SHP77 (cell line): Measurements from ENCODE around the gene ATIC.
A peak's percentile ranks its signal among the peaks of the same experiment; 100 is the strongest.

ENCODE experiments used
- DNase-seq, 2 experiments: peaks; one replicate each; lab custom pipeline; 2025; lab: John Stamatoyannopoulos, UW

The ATIC gene

DNA sequence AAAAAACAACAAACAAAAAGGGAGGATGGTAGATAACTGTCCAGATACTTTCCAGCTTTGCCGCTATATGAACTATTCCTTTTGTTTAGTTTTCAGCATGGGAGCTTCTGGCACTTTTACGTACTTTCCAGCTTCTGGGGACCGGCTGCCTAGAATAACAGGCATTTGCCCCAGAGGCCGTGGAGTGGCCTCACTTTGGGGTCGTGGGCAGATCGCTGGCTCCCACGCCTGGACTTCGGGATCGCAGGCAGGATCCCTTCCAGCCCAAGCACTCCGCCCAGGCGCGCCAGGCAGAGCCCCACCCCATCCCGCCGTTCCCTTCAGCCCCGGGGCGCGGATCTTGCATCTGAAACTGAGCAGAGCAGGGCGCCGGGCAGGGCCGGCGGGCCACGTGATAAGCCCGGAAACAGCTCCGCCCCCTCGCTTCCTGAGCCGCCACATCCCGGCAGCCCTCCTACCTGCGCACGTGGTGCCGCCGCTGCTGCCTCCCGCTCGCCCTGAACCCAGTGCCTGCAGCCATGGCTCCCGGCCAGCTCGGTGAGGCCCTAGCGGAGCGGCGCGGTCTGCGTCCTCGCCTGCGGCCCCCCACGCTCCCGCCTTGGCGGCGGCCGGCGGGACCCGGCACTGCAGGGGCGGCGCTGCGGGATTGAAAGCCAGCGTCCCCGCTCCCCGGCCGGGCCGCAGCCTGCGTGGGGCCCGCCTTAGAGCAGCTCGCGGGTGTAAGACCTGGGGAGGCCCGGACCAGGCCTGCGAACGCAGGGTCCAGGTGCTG lies at the start of gene ATIC:
Gene ATIC (plus strand): TSS at position 435 of the 772 bp plus-strand sequence. CDS start 84 bp downstream, at position 519.
- peak; percentile 90 to 96 for DNase-seq

DNA sequence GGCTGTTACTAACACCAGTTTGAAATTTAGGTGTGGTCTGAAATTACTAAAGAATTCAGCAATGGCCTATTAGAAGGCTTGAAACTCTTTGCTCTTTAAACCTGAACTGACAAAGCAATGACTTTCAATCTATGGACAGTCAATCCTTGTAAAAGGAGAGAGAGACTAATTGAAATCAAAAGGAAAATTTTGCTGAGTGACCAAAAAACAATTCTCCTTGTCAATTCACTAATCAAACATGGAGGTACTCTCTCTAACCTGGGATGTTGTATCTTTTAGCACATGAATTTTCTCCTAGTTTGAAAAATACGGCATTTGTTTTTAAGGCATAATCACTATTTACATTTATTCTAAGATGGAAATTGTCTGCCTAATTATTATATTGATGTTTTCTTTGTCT lies 49.6 kb upstream of the ATIC start:
- DNase-seq = no peak

DNA sequence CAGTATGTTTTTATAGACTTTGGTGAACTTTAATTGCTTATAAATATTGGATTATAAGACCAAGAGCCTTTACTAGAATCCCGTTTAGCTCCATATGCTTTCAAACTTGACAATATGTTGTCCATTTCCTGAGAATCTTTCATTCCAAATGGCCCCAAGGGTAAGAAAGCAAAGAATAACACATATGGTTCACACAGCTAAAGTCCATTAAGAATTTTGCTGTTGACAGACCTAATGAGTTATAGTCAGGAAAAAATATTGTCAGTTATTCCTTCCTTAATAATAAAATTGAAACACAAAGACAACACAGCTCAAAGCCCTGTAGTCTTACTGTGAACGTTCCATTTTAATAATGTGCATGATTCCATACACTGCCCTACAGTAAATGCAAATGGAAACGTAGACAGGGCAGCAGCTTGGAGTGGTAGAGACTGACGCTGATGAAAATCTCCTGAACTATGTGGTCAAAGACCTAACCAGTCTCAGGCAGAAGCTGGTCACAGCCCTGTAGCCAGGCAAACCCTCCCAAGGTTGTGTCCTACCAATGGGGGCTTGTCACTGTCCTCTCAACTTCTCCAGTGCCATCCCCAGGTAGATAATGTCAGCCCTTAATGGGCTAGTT lies 49.0 kb upstream of the ATIC start:
- no peak for DNase-seq

DNA sequence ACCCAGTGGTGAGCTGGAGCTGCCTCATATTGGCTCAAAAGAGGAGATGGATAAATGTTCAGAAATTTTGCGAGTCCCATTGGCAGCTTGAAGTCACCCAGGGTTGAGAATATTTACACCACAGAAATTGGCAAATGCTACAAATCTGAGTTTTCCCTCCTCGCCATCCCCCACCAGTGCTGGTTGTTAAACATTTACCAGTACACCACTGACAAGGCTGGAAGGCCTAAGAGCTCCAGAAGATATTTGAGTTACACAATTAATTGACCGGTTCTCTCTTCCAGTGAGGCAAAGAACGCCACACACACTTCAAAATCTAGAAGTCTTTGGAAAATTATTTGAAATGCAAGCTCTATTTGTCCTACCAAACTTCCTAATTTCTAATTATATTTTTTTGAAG lies 47.5 kb upstream of the ATIC start:
- DNase-seq = no peak

DNA sequence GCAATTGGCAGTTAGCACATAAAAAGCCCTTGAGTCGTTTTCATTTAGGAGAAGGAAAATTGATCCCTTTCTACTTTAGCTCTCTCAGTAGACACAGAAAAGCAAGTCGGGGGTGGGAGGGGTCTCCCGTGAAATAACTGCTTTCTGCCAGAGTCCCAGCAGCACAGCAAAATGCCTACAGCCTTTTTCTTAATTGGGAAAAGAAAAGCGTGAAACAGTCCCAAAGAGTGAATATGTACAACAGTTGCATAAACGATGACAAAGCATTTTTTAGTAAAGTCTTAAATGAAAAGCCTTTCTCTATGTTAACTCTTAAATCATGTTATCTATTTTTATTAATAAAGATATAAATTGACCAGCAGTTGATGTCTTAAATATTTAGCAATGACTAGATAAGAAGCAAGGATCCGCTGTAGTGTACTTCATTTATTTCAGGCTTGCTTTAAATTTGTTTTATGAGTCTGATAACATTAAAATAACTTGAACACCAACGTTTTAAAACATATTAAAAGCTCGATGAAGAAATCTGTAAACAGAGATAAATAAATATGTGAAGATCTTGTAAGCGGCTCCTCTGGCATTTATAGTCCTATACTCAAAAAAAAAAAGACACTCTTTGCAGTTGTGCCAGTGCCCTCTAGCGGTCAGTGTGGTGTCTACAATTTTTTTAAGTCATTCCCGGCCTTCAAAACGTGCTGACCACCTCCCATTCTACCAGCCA lies 42.3 kb upstream of the ATIC start:
- peak; percentile 71 to 77 for DNase-seq

DNA sequence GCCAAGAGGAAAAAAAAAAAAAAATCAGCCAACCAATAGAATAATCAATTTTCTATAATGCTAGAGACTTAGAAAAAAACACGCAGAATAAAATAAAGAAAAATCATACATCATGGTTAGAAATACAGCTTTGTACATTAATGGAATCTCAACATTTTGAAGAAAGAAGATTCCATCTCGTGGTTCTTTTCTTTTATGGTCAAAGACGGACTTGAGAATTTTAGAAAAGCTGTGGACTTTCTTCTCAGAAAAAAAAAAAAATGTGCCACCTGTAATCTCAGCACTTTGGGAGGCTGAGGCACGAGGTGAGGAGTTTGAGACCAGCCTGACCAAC lies 41.8 kb upstream of the ATIC start:
- DNase-seq = no peak

DNA sequence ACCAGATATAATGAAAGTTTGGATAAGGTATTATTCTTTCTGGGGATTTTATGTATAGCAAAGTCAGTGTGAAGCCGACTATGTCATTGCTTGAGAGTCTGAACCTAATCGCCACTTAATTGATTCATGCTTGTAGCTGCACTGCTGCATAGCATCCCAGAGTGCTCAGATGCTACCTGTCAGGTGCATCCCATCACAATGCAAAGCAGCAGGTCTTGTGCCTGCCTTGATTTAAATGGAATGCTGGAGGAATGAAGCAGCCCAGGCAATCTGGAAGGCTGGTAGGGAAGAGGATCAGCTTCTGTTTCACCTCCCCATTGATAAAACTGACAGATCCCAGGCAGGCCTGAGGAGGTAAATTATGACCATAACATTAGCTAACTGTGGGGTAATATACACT lies 40.4 kb upstream of the ATIC start:
- DNase-seq = no peak

DNA sequence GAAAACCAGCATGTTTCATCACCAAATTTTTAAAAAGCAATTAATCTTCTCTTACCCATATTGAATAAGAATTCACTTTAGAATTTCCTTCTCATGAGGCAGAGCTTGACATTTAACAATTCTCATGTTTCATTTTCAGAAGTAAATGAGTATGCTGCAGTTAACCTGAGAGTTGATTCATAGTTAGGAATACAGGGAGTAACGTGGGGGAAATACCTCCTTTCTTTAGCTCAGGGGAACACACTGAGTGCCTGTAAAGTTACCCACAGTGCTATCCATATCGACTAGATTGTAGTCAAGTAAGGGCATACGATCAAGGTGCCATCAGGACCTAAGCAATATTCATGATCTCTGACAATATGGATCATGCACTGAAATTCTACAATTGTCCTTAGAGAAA lies 38.9 kb upstream of the ATIC start:
- DNase-seq = no peak

DNA sequence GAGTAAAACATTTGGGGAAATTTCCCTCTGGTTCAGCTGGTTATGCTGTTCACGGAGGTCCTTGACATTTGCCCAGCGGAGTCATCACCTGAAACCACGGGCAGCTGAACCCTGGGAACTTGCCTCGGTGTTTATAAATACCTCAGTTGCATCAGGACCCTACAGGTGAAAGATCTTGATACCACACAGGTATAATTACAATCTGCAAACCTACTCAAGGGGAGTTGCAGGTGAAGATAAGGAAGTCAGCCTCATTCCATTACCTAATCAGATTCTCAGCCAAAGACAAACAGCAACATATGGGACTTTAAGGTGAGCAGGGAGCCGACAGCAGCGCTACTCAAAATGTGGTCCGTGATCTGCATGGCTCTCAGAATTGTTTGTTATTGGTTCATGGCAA lies 37.0 kb upstream of the ATIC start:
- no peak for DNase-seq

DNA sequence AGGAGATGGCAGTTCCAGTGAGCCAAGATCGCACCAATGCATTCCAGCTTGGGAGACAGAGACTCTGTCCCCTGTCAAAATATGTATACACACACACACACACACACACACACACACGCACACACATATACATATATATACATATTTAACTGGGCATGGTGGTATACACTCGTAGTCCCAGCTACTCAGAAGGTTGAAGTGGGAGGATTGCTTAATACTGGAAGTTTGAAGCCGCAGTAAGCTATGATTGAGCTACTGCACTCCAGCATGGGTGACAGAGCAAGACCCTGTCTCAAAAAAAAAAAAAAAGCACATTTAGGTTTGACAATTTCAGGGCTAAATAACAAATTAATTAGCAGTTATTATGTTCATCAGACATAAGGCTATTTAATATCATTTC lies 36.0 kb upstream of the ATIC start:
- no peak for DNase-seq

DNA sequence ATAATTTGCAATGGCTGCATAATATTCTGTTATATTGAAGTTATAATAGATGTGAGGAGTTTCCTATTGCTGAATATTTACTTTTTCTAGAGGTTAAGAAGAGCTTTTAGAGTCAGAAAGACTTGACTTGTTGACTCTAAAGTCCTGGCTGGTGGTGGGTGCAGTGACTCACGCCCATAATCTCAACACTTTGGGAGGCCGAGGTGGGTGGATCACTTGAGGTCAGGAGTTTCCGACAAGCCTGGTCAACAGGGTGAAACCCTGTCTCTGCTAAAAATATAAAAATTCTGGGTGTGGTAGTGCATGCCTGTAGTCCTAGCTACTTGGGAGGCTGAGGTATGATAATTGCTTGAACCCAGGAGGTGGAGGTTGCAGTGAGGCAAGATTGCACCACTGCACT lies 33.9 kb upstream of the ATIC start:
- DNase-seq = no peak

DNA sequence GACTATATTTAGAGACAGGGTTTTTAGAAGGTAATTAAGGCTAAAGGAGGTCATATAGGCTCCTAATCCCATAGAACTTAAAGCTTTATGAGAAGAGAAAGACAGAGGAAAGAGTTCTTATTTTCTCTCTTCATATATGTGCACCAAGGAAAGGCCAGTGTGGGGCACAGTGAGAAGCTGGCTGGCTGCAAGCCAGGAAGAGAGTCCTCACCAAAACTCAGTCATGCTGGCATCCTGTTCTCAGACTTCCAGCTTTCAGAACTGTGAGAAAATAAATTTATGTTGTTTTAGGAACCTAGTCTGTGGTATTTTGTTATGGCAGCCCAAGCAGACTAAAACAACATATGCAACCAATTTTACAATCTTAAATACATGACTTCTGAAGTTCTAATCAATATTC lies 31.5 kb upstream of the ATIC start:
- DNase-seq = no peak

DNA sequence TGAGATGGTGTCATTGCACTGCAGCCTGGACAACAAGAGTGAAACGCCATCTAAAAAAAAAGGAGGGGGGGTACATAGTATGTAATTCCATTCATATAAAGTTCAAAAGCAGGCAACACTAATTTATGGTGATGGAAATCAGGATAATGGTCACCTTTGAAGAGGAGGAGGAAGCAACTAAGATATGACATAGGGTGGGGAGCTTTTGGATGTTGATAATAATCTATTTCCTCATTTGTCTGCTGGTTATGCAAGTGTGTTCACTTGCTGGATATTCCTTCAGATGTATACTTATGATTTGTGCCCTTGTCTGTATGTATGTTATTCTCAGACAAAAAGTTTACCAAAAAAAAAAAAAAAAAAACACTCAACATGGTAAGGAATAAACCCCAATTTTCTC lies 28.6 kb upstream of the ATIC start:
- no peak for DNase-seq

DNA sequence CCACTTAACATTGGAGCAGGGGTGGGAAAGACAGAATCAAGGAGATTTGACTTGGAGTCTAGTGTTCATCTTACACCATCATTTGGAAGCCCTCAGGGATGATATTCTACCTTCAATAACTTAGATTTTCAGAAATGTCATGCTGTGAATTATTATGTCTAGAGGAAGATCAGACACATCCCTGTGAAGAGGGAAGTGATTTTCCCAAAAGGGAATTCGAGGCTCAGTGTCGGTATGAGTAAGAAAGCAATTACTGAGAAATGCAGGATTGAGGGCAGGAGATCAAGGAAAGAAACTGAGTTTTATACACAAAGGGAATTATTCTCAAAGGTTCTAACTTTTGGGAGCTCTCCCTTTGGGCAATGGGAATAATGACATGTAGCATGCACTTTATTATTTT lies 25.6 kb upstream of the ATIC start:
- DNase-seq = no peak

DNA sequence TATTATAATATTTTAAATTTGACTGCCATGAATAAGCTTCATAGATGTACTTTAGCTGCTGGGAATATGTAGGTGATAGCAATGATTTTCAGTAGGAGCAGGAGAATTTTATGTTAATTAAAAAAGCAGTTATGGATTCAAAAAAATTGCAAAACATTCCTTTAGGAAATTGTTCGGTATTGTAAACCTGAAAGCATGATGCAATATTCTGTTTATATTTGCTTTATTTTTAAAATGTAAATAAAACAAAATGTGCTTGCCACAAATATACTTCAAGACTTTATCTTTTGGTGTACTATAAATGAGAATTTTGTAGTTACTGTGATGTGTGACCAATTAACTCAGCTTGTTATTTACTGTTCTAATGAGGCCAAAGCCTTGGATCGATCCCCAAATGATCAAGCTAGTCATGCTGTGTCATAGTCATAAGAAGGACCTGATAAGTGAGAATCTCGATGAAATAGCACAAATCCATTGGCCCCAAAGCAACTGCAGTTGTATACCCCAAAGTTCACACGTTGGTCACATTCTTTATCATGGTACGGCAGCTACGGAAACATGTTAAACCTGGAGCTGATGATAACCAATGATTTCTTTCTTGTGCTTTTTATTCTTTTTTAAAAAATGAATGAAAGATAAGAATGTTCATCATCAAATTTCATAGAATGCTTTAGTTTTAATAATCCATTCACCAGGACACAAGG lies 23.6 kb upstream of the ATIC start:
- DNase-seq = no peak

DNA sequence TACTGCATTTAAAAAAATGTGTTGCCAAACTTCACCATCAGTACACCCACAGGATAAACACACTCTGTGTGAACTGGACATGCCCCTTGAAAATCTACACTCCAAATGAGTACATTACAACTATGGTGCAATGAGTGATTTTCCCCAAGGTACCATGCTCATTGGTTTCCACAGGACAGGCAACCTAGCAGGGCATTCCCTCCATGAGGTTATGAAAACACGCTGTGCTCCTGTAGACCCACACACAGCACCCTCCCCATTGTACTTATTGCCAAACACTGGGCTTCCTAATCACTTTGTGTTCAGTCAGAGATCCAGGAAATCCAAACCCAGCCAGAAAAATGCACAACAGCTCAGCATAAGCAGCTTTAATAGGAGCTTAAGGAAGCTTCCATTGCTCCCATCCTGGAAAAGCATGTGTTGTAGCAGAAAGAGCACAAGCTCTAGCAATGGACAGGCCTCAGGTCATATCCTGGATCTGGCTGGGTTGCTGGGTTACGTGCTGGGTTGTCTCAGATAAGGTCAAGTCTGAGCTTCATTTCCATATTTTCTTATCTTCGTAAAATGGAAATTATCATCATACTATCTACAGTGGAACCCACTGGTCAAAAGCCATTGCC lies 20.8 kb upstream of the ATIC start:
- no peak for DNase-seq

DNA sequence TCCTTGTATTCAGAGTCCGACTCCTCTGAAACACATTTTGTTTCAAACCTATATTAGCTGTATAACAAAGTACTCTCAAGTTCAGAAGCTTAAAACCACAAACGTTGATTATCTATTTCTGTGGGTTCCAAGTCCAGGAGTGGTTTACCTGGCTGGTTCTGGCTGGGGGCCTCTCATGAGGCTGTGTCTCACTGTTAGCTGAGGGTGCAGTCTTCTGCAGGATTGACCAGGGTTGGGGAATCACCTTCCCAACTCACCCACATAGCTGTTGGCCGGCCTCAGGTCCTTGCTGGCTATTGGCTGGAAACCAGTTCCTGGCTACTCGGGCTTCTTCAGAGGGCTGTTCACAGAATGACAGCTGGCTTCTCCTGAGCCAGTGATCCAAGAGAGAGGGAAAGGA lies 18.0 kb upstream of the ATIC start:
- DNase-seq = no peak

DNA sequence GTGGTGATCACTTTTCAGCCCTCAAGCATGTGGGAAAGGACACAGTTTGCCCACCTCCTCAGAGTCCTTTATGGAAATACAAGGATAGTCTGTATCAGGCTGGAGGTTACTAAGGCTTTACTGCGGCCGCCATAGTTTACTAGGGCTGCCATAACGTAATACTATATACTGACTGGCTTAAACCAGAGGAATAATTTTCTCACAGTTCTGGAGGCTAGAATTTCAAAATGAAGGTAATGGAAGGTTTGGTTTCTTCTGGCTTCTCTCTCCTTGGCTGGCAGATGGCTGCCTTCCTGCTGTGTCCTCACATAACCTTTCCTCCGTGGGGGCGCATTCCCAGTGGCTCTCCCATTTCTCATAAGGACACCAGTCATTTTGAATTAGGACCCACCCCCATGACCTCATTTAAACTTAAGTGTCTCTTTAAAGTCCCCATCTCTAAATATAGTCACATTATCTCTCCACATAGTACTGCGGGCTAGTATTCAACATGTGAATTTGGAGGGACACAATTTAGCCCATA lies 12.5 kb upstream of the ATIC start:
- DNase-seq = no peak

DNA sequence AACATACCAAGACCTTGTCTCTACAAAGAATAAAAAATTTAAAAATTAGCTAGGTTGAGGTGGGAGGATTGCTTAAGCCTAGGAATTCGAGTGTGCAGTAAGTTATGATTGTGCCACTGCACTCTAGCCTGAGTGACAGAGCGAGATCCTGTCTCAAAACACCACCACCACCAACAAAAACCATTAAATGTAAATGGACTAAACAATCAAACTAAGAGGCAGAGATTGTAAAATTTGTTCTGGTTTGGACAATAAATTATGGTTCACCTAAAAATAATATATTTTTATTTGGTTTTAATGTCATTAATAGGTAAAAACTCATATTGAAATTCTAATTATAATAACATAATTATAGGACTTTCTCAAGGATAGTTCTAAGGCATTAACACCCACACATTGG lies 9.9 kb upstream of the ATIC start:
- DNase-seq = no peak

DNA sequence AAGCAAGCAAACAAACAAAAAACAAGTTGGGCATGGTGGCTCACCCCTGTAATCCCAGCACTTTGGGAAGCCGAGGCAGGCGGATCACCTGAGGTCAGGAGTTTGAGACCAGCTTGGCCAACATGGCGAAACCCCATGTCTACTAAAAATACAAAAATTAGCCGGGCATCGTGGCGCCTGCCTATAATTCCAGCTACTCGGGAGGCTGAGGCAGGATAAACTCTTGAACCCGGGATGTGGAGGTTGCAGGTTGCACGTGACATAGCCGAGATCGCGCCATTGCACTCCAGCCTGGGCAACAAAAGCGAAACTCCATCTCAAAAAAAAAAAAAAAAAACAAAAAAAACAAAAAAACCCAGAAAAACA lies 617 bp upstream of the ATIC start:
- DNase-seq = peak in 1 of 2 experiments; percentile 14

DNA sequence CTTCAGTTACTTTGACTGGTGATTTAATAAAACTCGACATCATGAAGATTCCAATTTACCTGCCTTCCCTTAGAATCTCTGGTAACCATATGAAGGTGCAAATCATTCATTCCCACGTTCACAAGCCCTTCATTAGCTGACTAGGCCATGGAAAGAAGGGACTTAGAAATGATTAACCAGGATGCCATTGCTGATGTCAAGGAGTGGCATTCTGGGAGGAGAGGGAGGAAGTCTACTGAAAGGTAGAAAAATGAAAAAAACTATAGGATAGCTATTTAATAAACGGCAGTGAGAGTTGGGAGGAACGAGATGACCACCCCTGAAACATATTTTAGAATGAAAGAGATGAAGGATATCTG lies 1.4 kb downstream of the ATIC start:
- no peak for DNase-seq

DNA sequence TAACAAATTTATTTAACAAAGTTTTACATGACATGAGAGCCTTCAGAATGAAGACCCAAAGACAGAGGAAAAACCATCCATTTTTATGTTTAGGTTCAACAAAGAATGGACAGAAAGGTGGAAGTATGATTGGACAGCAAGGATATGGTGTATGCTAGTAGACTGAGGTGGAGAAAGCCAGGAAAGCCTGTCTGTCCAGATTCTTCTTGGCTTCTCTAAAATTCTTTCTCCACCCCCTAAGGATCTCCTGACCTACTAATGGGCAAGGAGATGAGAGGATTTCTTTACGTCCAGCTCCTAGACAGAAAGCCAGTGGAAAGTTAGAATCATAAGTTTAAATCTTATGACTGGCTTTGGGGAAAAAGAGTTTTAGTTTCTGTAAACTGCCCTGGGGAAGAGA lies 3.0 kb downstream of the ATIC start:
- no peak for DNase-seq
